Fibroblast of skin of right biceps (primary cell): ENCODE data around the gene RSBN1L.

Experiments used
- DNase-seq: peaks from one replicate; pipeline ENCODE4 v3.0.0-alpha.2; 2013

Gene RSBN1L

DNA sequence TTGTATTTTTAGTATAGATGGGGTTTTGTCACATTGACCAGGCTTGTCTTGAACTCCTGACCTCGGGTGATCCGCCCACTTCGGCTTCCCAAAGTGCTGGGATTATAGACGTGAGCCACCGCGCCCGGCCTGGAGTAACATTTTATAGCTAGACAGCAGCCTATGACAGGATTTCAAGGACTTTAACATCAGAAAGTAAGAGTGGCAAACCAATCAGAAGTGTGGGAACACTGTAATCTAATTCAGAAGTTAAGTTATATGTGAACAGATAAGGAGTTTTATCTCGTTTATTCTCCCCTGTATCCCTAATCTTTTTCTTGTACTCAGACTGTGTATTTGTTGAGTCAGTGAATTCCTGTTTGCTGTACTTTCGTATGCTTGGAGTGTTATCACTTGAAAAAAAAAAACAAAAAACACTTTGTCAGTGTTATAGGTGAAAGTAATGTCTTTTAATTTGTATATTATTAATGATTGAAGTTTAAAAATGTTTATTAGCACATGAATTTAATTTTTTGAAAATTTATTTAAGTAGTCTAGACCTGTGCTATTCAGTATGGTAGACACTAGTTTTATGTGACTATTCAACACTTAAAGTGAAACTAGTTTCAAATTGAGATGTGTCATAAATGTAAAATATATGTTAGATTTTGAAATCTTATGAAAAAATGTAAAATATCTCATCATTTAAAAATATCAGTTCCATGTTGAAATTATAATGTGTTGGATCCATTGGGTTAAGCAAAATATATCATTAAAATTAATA is 38.6 kb downstream of the RSBN1L start:
- DNase-seq, result no peak

DNA sequence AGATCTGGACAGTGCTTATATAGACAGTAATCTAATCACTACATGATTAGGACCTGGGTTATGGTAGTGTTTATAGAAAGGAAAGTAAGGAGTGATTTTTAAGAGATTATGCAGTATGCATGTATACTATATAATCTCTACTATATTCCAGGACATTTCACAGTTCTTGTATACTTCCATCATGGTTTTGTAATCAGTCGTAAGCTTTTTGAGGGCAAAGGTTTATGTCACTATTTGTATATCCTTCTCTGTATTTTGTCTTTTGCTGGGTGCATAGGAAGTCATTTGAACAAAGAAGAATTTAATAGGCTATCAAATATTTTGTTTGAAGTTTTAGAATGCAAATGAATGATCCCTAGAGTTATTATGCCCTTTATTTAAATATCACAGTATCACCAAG is 39.2 kb downstream of the RSBN1L start:
- no peak for DNase-seq

DNA sequence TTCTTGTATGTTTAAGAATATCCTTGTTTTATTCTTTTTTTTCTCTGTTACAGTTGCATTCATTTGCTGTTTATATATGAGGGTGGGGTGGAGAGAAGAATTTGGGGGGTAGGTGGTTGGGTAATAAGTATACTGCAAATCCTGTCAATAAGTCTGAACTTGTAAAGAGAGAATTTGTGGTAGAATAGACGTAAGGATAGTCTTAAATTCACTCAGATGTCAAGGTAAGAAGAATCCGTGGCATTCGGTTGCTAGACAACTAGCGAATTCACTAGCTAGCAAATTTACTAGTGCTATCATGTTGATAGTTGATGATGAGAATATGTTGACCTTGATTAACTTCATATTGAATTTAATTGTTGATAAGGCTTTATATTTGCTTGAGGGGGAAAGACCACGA is 40.7 kb downstream of the RSBN1L start:
- no peak for DNase-seq

- no peak for DNase-seq
These were observed 42.1 kb downstream of the RSBN1L start for GRCh38 chr7:77738382-77738781.

DNA sequence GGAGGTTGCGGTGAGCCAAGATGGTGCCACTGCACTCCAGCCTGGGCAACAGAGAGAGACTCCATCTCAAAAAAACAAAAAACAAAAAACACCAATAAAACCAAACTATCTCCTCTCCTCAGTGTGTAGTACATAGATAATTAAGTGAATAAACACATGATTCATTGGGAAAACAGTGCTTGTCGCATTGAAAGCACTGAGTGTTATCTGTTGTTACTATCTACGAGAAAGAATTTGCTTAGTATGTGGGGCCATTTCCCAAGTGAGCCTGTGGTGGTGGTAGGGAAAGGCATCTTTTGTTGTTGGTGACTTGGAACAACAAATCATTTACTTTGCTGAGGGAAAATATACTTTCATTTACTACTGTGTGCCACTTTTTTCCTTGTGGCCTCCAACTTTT is 42.6 kb downstream of the RSBN1L start:
- DNase-seq, result peak; percentile 54

DNA sequence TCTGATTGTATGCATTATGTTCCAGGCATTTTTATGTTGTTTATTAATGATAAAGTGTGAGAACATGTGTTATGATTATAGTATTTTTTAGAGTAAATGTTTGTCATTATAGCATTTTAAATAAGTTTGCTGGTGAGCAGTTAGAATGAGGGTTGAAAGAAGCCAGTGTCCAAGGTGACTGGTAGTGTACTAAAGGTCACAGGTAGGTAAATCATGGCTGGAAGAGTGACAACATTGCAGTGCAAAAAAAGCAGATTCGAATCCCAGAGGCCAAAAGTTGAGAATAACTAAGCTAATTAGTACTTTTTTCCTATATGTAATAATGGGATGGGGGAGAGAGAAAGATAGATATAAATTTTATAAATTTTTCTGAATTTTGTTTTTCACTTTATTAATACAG is 44.0 kb downstream of the RSBN1L start:
- no peak for DNase-seq

- DNase-seq, result no peak
These were observed 47.3 kb downstream of the RSBN1L start for GRCh38 chr7:77743518-77743917.

GRCh38 chr7:77745746-77746145 is 49.5 kb downstream of the RSBN1L start:
- no peak for DNase-seq

- no peak for DNase-seq
These were observed 50.0 kb downstream of the RSBN1L start for GRCh38 chr7:77746164-77746823.

GRCh38 chr7:77746824-77747165 is 50.5 kb downstream of the RSBN1L start:
- DNase-seq, result no peak

DNA sequence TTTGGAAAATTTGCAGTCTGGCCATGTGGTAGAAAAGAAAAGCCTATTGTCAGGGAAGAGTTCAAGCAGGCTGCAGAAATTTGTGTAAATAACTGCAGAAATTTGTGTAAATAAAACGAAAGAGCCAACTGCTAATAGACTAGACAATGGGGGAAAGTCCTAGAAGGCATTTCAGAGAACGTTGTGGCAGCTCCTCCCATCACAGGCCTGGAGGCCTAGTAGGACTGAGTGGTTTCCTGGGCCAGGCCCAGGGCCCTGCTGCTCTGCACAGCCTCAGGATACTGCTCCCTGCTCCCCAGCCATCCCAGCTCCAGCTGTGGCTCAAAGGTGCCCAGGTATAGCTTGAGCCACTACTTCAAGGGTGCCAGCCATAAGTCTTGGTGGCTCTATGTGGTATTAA is 50.9 kb downstream of the RSBN1L start:
- DNase-seq, result no peak

- no peak for DNase-seq
These were observed 51.5 kb downstream of the RSBN1L start for GRCh38 chr7:77747718-77748117.

DNA sequence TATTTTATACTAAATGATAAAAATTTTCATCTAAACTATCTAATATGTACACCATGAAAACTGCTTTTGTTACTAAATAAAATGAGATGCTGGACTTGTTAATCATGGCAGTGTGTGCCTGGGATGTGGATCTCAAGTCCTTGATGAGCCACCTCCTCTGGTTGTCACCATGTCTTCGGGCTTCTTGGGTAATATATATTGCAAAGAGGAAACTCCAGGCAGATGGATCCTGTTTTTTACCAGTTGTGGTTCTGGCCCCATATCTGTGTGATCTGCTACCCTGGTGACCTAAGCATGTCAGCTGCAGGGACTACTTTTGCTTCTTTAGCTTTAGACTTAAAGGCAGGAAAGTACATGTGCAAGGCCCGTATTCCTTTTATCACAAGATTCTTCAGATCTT is 55.8 kb downstream of the RSBN1L start:
- DNase-seq, result no peak

GRCh38 chr7:77753173-77753572 is 56.9 kb downstream of the RSBN1L start:
- DNase-seq, result no peak

- DNase-seq, result no peak
These were observed 61.3 kb downstream of the RSBN1L start for GRCh38 chr7:77757589-77757988.

- peak; percentile 61 for DNase-seq
These were observed 63.1 kb downstream of the RSBN1L start for GRCh38 chr7:77759294-77759889.

GRCh38 chr7:77760809-77761453 is 64.7 kb downstream of the RSBN1L start:
- no peak for DNase-seq

- DNase-seq, result no peak
These were observed 69.2 kb downstream of the RSBN1L start for GRCh38 chr7:77765481-77765880.

DNA sequence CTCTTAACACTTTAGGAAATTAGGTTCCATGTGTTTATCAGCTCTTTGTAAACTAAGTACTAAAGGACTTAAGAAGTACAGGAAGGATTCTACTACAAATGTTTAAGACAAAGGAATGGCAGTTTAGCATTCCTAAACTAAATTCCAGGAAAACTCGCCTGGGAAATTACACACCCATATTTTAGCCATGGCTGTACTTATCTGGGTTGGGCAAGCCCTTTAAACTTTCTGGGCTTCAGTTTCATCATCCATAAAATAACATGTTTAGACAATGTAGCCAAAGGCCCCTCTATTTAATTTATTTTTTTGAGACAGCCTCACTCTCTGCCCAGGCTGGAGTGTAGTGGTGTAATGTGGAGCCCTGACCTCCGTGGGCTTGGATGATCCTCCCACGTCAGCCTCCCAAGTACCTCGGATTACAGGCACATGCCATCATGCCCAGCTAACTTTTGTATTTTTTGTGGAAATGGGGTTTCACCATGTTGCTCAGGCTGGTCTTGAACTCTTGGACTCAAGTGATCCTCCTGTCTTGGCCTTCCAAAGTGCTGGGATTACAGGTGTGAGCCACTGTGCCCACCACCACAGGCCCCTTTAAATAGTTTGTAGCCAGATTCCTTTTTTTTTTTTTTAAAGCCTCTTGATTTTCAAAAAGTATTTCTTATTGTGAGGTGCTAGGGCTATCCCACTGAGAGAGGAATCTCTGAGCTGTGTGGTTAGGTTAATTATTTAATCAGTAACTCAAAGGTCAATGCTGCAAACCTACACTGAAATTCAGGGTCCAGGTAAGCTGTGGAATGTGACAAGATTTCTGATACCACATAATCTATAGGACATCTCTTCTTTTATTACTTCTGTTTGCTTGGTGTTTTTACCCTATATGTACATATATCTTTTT is 69.9 kb downstream of the RSBN1L start:
- peak; percentile 49 for DNase-seq

GRCh38 chr7:77766801-77767605 is 70.7 kb downstream of the RSBN1L start:
- no peak for DNase-seq

DNA sequence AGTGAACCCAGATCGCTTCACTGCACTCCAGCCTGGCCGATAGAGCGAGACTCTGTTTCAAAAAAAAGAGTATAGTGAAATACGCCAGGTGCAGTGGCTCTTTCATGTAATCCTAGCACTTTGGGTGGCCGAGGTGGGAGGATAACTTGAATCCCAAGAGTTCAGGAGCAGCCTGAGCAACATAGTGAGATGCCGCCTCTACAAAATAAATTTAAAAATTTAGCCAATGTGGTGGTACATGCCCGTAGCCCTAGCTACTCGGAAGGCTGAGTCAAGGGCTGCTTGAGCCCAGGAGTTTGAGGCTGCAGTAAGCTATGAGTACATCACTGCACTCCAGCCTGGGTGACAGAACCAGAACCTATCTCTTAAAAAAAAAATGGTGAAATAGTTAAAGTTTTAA is 74.1 kb downstream of the RSBN1L start:
- DNase-seq, result no peak

- DNase-seq, result no peak
These were observed 75.6 kb downstream of the RSBN1L start for GRCh38 chr7:77771901-77772300.
